GM21526 (cell line): ENCODE data around the gene CEMIP2.

Source experiments
- ATAC-seq: cut with Tn5 transposase; IDR thresholded peaks from one replicate; pipeline ENCODE4 v1.9.1; 2021; ENCODE audit warnings: moderate library complexity; ENCODE audit not compliant: unreplicated experiment, low FRiP score

Gene CEMIP2

GRCh38 chr9:71752928-71753327 is 15.4 kb downstream of the CEMIP2 start:
- ATAC-seq: no peak

- ATAC-seq: no peak
Observed at GRCh38 chr9:71752352-71752751, 16.0 kb downstream of the CEMIP2 start.

GRCh38 chr9:71748280-71748743 is 20.0 kb downstream of the CEMIP2 start:
- no peak for ATAC-seq

- ATAC-seq: no peak
Observed at GRCh38 chr9:71747576-71747975, 20.7 kb downstream of the CEMIP2 start.

GRCh38 chr9:71746758-71747125 is 21.6 kb downstream of the CEMIP2 start:
- no peak for ATAC-seq

- no peak for ATAC-seq
Observed at GRCh38 chr9:71746023-71746757, 22.1 kb downstream of the CEMIP2 start.

- no peak for ATAC-seq
Observed at GRCh38 chr9:71744754-71745521, 23.4 kb downstream of the CEMIP2 start.

- ATAC-seq: no peak
Observed at GRCh38 chr9:71743882-71744281, 24.4 kb downstream of the CEMIP2 start.

- no peak for ATAC-seq
Observed at GRCh38 chr9:71743217-71743705, 25.1 kb downstream of the CEMIP2 start.

- no peak for ATAC-seq
Observed at GRCh38 chr9:71742703-71743102, 25.6 kb downstream of the CEMIP2 start.

- ATAC-seq: no peak
Observed at GRCh38 chr9:71741926-71742648, 26.2 kb downstream of the CEMIP2 start.

- no peak for ATAC-seq
Observed at GRCh38 chr9:71740199-71740598, 28.1 kb downstream of the CEMIP2 start.

- no peak for ATAC-seq
Observed at GRCh38 chr9:71737455-71737854, 30.9 kb downstream of the CEMIP2 start.

- no peak for ATAC-seq
Observed at GRCh38 chr9:71736236-71736635, 32.1 kb downstream of the CEMIP2 start.

GRCh38 chr9:71734950-71735349 is 33.4 kb downstream of the CEMIP2 start:
- no peak for ATAC-seq

GRCh38 chr9:71733176-71733575 is 35.1 kb downstream of the CEMIP2 start:
- no peak for ATAC-seq

- ATAC-seq: no peak
Observed at GRCh38 chr9:71729816-71730526, 38.3 kb downstream of the CEMIP2 start.

GRCh38 chr9:71726723-71727122 is 41.6 kb downstream of the CEMIP2 start:
- no peak for ATAC-seq

GRCh38 chr9:71725590-71726338 is 42.5 kb downstream of the CEMIP2 start:
- ATAC-seq: no peak

GRCh38 chr9:71721855-71722254 is 46.5 kb downstream of the CEMIP2 start:
- ATAC-seq: no peak
